K562 (cell line): ENCODE results near the gene NEK5. TPM values are rescaled to one million over a fixed set of nuclear protein-coding genes. Genes with fewer than 3 reads are reported as not detected.

ENCODE experiments used
- ATAC-seq: fragments of 200-7000 bp; cut with Tn5 transposase; 3 replicates; pipeline ENCODE4 v1.9.1; 2020; ENCODE audit warnings: moderate library complexity
- BruUV-seq: library from RNA; stranded (reverse); fragments of 400-500 nt; replicated peaks from 2 replicates; lab custom pipeline; 2021; lab: Mats Ljungman, UMichigan
- CTCF ChIA-PET: fragments of 300-600 bp; formaldehyde crosslinking; extraction: SDS; loops from one replicate; lab custom pipeline; 2021; ENCODE audit warnings: low intra/inter-chr PET ratio; lab: Yijun Ruan, JAX
- POLR2A ChIA-PET: fragments of 300-600, 350-650 bp; sonication (Branson Sonifier 250); formaldehyde crosslinking; extraction: SDS; loops from one replicate; lab custom pipeline; 2021; ENCODE audit warnings: antibody characterized with exemption, inconsistent platforms; lab: Yijun Ruan, JAX
- DNase-seq, 4 experiments: peaks; one replicate each; pipeline versions ENCODE4 v3.0.0 to v3.0.0-alpha.2; 2011 to 2018; ENCODE audit warnings: low spot score in 3 of 4, mixed read lengths in 3 of 4; ENCODE audit errors: extremely low read depth in 1 of 4
- FAIRE-seq: peaks from 2 replicates; lab custom pipeline; 2011; peaks lifted over from hg19 to GRCh38; lab: Jason Lieb, UNC
- H2AFZ ChIP-seq: 2 replicates; pipeline ENCODE4 v1.6.0; 2011; ENCODE audit warnings: low read depth, low read length, control low read depth, inconsistent platforms
- H3K27ac ChIP-seq: fragments of 200-600 bp; 3 replicates; pipeline ENCODE4 v1.8.0; 2011; ENCODE audit warnings: low read depth, mild to moderate bottlenecking, control low read depth, inconsistent platforms, low read length, moderate library complexity, mixed read lengths; ENCODE audit errors: extremely low read depth
- H3K27me3 ChIP-seq, 2 experiments: fragments of 300-600 bp in 1 of 2; 2 replicates in 1 of 2; 3 replicates in 1 of 2; pipeline versions ENCODE4 v1.6.0 to v1.8.0; 2011; ENCODE audit warnings: inconsistent platforms in 2 of 2, low read length in 2 of 2, mild to moderate bottlenecking in 1 of 2, mixed read lengths in 1 of 2, moderate library complexity in 1 of 2; ENCODE audit not compliant: control insufficient read depth in 2 of 2, insufficient read depth in 2 of 2
- H3K36me3 ChIP-seq: fragments of 300-600 bp; 3 replicates; pipeline ENCODE4 v1.8.0; 2011; ENCODE audit warnings: mild to moderate bottlenecking, low read length, inconsistent platforms; ENCODE audit not compliant: control insufficient read depth, insufficient read depth
- H3K4me1 ChIP-seq, 2 experiments: fragments of 200-600 bp in 1 of 2; replicated peaks in 1 of 2; 2 replicates in 1 of 2; 3 replicates in 1 of 2; pipeline versions ENCODE4 v1.5.1 to v1.8.0; 2011; ENCODE audit warnings: inconsistent platforms in 2 of 2, low read length in 2 of 2, mild to moderate bottlenecking in 1 of 2, mixed read lengths in 1 of 2, moderate library complexity in 1 of 2; ENCODE audit not compliant: control insufficient read depth in 2 of 2, insufficient read depth in 2 of 2
- H3K4me2 ChIP-seq: 2 replicates; pipeline ENCODE4 v1.6.1; 2011; ENCODE audit warnings: low read length, control low read depth, inconsistent platforms, mixed read lengths; ENCODE audit not compliant: insufficient read depth
- H3K4me3 ChIP-seq: fragments of 200-600 bp; sonication (generic), shearing (Covaris generic); 2 replicates; pipeline ENCODE4 v1.5.1; 2016; ENCODE audit warnings: control low read depth, inconsistent platforms
- H3K79me2 ChIP-seq: fragments of 200-600 bp; 3 replicates; pipeline ENCODE4 v1.8.0; 2011; ENCODE audit warnings: low read length, inconsistent platforms; ENCODE audit not compliant: control insufficient read depth, insufficient read depth
- H3K9ac ChIP-seq, 2 experiments: 2 replicates each; pipeline versions ENCODE4 v1.6.0 to v1.6.1; 2011; ENCODE audit warnings: low read depth in 2 of 2, low read length in 2 of 2, control low read depth in 1 of 2, inconsistent platforms in 1 of 2, mild to moderate bottlenecking in 1 of 2, mixed read lengths in 1 of 2; ENCODE audit not compliant: insufficient read depth in 1 of 2
- H3K9me1 ChIP-seq: one replicate; pipeline ENCODE4 v1.6.0; 2011; ENCODE audit warnings: inconsistent platforms, mild to moderate bottlenecking, low read length, moderate library complexity; ENCODE audit not compliant: control insufficient read depth, insufficient read depth
- H3K9me3 ChIP-seq: replicated peaks from 2 replicates; pipeline ENCODE4 v1.5.1; 2011; ENCODE audit warnings: low read depth, low read length, inconsistent platforms; ENCODE audit not compliant: control insufficient read depth, insufficient read depth
- H4K20me1 ChIP-seq: replicated peaks from 2 replicates; pipeline ENCODE4 v1.6.1; 2011; ENCODE audit warnings: low read length, inconsistent platforms, mixed read lengths; ENCODE audit not compliant: control insufficient read depth, insufficient read depth
- CC2D1A ChIP-seq: fragments of 450-650 bp; IDR thresholded peaks from 2 replicates; pipeline ENCODE4 v1.6.1; 2017; ENCODE audit warnings: mild to moderate bottlenecking
- FOXM1 ChIP-seq, 2 experiments: fragments of 450-650 bp in 1 of 2; sonication (generic) in 1 of 2; formaldehyde crosslinking in 1 of 2; IDR thresholded peaks; 2 replicates each; pipeline versions ENCODE4 v1.6.1 to v1.9.0; 2017 to 2022; ENCODE audit warnings: low read depth in 2 of 2, mild to moderate bottlenecking in 2 of 2, missing genetic modification reagents in 1 of 2, moderate library complexity in 1 of 2
- HDAC3 ChIP-seq: fragments of 450-650 bp; IDR thresholded peaks from 2 replicates; pipeline ENCODE4 v1.6.1; 2018; ENCODE audit warnings: borderline replicate concordance, mild to moderate bottlenecking, moderate library complexity; ENCODE audit not compliant: partially characterized antibody
- KLF6 ChIP-seq: fragments of 250-450 bp; sonication (Bioruptor Pico); IDR thresholded peaks from 2 replicates; pipeline ENCODE4 v1.4.0; 2020; ENCODE audit warnings: mild to moderate bottlenecking, moderate library complexity, borderline replicate concordance
- MTF1 ChIP-seq: fragments of 250-450 bp; sonication (Bioruptor Pico); IDR thresholded peaks from 2 replicates; pipeline ENCODE4 v1.9.0; 2021; ENCODE audit warnings: moderate library complexity, mild to moderate bottlenecking, inconsistent platforms, borderline replicate concordance
- POLR2AphosphoS2 ChIP-seq: IDR thresholded peaks from 2 replicates; pipeline ENCODE4 v1.6.1; 2012; ENCODE audit warnings: low read length, improper control_type of control experiment
- TEAD1 ChIP-seq, 2 experiments: fragments of 450-650 bp in 1 of 2; sonication (generic) in 1 of 2; formaldehyde crosslinking; IDR thresholded peaks; 2 replicates each; pipeline versions ENCODE4 v1.4.0 to v1.8.0; 2020 to 2022; ENCODE audit warnings: mild to moderate bottlenecking in 2 of 2, missing genetic modification reagents in 1 of 2
- ZNF197 ChIP-seq: fragments of 200-800 bp; sonication (Bioruptor generic); IDR thresholded peaks from 2 replicates; pipeline ENCODE4 v1.6.1; 2016; ENCODE audit warnings: low read depth, missing genetic modification characterization, missing compliant biosample characterization
- ZNF695 ChIP-seq: fragments of 450-650 bp; formaldehyde crosslinking; IDR thresholded peaks from 2 replicates; pipeline ENCODE4 v1.4.0; 2020; ENCODE audit warnings: mild to moderate bottlenecking, moderate library complexity
- WGBS: fragments of 100-300 bp; shearing (Covaris generic); methylation state at CpG from one replicate; pipeline ENCODE4 v1.1.6; 2016; ENCODE audit warnings: low coverage, mixed read lengths; ENCODE audit not compliant: insufficient coverage; ENCODE audit errors: missing lambda C conversion rate; 5-methylcytosine and 5-hydroxymethylcytosine counted together
- in situ Hi-C: fragments of 300-500 bp; cut with MboI; formaldehyde crosslinking; loops from 4 replicates; pipeline ENCODE4 v1.15.0; 2018; ENCODE audit warnings: inconsistent platforms, mixed read lengths
- intact Hi-C: fragments of 100-400 bp; cut with micrococcal nuclease; formaldehyde crosslinking; loops from 2 replicates; pipeline ENCODE4 v1.14.2; 2022
- polyA plus RNA-seq, 8 experiments: library from polyadenylated mRNA; depleted of rRNA in 4 of 8; stranded (reverse) in 5 of 8; unstranded in 3 of 8; fragments of >200 nt; fragmentation: Nextera tagmentation in 2 of 8; fragmentation: Illumina TruSeq in 1 of 8; extraction: Ambion mirVana in 2 of 8; extraction: Trizol in 1 of 8; gene quantifications; 2 replicates each; pipeline versions ENCODE4 v1.2.1 to v1.2.3, GENCODE V29; 2011 to 2014; ENCODE audit warnings: inconsistent platforms in 1 of 8, missing spikeins in 1 of 8
- total RNA-seq, 7 experiments: library from RNA; depleted of rRNA in 6 of 7; stranded (reverse); fragments of >200 nt in 6 of 7; fragmentation: Illumina TruSeq in 2 of 7; extraction: Trizol in 2 of 7; gene quantifications; 2 replicates each; pipeline versions ENCODE4 v1.2.1 to v1.2.3, GENCODE V29; 2011 to 2021; ENCODE audit warnings: low replicate concordance in 1 of 7
- TF ChIP-seq, protein P1 (sequence below): sonication (generic); formaldehyde crosslinking; IDR thresholded peaks from 2 replicates; pipeline ENCODE4 v1.8.0; 2022; ENCODE audit warnings: mild to moderate bottlenecking, low read depth, missing genetic modification reagents
- TF ChIP-seq, protein P2 (sequence below): fragments of 250-450 bp; sonication (Bioruptor Pico); IDR thresholded peaks from 2 replicates; pipeline ENCODE4 v1.9.0; 2021; ENCODE audit warnings: mild to moderate bottlenecking
- TF ChIP-seq, protein P3 (sequence below): fragments of 250-450 bp; sonication (Bioruptor Pico); IDR thresholded peaks from 2 replicates; pipeline ENCODE4 v1.8.0; 2022; ENCODE audit warnings: inconsistent platforms

NEK5 gene
- total and polyA plus RNA-seq, 9 of the 15 experiments (the other 6 are each of a cell fraction or from before 2014, with no cell fraction given) = 0.09 to 0.44 (median 0.33) TPM

DNA sequence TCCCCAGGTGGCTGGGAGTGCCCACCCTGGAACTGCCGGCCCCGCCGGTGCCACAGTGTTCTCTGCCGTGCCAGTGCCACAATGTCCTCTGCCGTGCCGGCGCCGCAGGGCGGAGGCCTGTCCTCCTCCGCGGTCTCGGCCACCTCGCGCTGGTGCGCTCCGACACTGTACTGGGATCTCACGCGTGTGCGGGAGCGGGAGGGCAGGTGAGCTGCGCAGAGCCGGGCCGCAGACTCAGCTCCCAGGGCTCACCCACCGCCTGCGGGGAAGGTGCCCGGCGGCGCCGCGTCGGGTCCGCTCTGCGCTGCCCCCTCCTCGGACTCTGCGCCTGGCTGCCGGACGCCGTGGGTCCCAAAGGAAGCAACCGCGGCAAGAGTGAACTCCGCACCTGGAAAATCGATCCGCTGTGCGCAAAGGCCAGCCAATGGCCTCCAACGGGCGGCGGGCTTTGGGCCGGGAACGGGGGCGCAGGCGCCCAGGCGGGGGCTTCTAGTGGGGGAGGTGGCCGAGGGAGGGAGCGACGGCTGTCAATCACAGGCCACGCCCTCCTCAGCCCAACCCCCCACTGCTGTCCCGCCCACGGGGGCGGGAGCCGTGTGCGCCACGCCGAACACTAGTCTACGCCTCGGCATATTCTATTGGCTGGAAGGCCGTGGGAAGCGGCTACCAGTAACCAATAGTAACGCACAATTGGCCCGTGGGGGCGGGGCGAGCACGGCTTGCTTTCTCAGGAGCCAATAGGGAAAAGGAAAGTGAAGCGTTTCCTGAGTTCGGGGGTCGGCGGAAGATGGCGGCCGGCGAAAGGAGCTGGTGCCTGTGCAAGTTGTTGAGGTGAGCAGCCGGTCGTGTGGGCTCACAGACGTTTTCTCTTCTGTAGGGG lies 117.0 kb downstream of the NEK5 start, which contains the start of gene ALG11 (continued):
- TF ChIP-seq MTF1 (CRISPR knock-in tag) (no peak), TEAD1 (CRISPR knock-in tag; IDR thresholded peaks at IDR 0.05) (no peak), CC2D1A (peak; percentile 53; the same call in 1 of the 2 replicates), ZNF695 (CRISPR knock-in tag) (no peak)
- TF ChIP-seq, protein P1, sequence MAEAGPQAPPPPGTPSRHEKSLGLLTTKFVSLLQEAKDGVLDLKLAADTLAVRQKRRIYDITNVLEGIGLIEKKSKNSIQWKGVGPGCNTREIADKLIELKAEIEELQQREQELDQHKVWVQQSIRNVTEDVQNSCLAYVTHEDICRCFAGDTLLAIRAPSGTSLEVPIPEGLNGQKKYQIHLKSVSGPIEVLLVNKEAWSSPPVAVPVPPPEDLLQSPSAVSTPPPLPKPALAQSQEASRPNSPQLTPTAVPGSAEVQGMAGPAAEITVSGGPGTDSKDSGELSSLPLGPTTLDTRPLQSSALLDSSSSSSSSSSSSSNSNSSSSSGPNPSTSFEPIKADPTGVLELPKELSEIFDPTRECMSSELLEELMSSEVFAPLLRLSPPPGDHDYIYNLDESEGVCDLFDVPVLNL = no peak

DNA sequence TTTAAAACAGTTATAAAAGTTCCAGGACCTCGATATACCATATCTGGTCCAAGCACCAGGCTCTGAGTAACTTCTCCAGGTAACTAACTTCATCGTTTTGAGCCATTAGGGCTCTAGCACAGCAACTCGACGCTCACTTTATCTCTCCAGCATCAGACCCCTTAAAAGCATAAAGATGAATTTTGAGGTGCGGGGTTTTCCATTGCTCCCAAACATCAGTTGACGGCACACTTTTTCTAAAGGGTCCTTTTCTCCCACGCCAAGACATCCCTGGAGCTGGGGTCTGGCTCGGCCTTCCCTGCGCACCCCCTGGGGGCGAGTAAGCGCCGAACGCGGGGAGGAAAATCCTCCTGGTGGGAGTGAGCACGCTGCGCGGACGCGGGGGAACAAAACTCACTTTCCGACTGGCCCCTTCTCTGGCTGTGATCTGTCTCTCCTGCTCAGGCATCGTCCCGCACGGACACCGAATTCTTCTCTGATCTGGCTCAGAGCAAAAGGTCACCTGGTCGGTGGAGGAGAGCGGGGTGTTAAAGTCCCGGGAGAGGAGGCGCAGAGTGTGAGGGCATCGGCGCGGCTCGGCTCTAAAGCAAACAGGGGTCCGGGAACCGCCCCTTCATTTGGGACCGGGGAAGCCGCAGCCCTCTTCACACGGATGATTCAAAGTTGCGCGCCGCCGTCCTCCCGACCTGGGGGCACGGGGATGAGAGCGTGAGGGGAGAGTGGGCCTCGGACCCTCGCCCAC lies 117.8 kb downstream of the NEK5 start, which contains the start of gene ATP7B:
ATP7B (minus strand) TSS at position 561 of the 742 bp plus-strand sequence; CDS start at position 448, 113 bp downstream.
- peak within 1 kb of the TSS; percentile 87 for H3K27ac ChIP-seq
- FAIRE-seq = peak; percentile 57
- TF ChIP-seq, protein P2, sequence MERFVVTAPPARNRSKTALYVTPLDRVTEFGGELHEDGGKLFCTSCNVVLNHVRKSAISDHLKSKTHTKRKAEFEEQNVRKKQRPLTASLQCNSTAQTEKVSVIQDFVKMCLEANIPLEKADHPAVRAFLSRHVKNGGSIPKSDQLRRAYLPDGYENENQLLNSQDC (CRISPR knock-in tag) = no peak
- no peak for TF ChIP-seq HDAC3
- no peak for TF ChIP-seq KLF6 (CRISPR knock-in tag)
- TF ChIP-seq, protein P3, sequence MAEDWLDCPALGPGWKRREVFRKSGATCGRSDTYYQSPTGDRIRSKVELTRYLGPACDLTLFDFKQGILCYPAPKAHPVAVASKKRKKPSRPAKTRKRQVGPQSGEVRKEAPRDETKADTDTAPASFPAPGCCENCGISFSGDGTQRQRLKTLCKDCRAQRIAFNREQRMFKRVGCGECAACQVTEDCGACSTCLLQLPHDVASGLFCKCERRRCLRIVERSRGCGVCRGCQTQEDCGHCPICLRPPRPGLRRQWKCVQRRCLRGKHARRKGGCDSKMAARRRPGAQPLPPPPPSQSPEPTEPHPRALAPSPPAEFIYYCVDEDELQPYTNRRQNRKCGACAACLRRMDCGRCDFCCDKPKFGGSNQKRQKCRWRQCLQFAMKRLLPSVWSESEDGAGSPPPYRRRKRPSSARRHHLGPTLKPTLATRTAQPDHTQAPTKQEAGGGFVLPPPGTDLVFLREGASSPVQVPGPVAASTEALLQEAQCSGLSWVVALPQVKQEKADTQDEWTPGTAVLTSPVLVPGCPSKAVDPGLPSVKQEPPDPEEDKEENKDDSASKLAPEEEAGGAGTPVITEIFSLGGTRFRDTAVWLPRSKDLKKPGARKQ = no peak
- no peak for TF ChIP-seq POLR2AphosphoS2
- no peak for TF ChIP-seq FOXM1 (IDR thresholded peaks at IDR 0.05; ENCODE audit: low read depth)
- TF ChIP-seq FOXM1 (CRISPR knock-in tag; IDR thresholded peaks at IDR 0.05; ENCODE audit: low read depth) = no peak
- TF ChIP-seq ZNF197 (CRISPR knock-in tag) = no peak

More for the DNA sequence above, 117.8 kb downstream of the NEK5 start, which contains the start of gene ATP7B:
- in situ Hi-C loops = no loop called here
- H3K27me3 ChIP-seq = no peaks in the 10 kb centered on the region
- intact Hi-C loops = no loop called here
- BruUV-seq = no TSS peak
- peak within 1 kb of the TSS; percentile 86 for H3K4me2 ChIP-seq
- CTCF ChIA-PET = no interaction called here
- no peaks in the 10 kb centered on the region for H4K20me1 ChIP-seq
- H3K9me3 ChIP-seq = 0 out of 2 replicates have a peak, but pooled peaks cover 1% of the 10 kb centered on the region
- peak within 1 kb of the TSS; percentile 86 to 96 for H3K9ac ChIP-seq
- DNase-seq (peak; percentile 29 to 35 (median 30)), ATAC-seq (peak; percentile 49)
- H3K36me3 ChIP-seq = peaks cover 10% of the 10 kb centered on the region; the same call in 2 of the 3 replicates
- H2AFZ ChIP-seq = peak within 1 kb of the TSS; percentile 91
- under 1% methylated on average over 28 of the region's 46 CpGs for WGBS
- no peaks in the 10 kb centered on the region for H3K9me1 ChIP-seq
- peak within 1 kb of the TSS; percentile 90 for H3K4me3 ChIP-seq
- H3K79me2 ChIP-seq = peaks cover 95% of the 10 kb centered on the region
- POLR2A ChIA-PET = no interaction called here
- peaks cover 9 to 13% of the 10 kb centered on the region in 2 experiments; a peak in 4 of 5 replicates for H3K4me1 ChIP-seq
